Effector memory CD4-positive, alpha-beta T cell (primary cell): ENCODE measurements around the gene SMIM24.

Experiments used
- DNase-seq, 3 donors: peaks; one replicate each; pipeline ENCODE4 v3.0.0-alpha.2; 2020
- H3K27ac ChIP-seq: 2 replicates; pipeline ENCODE4 v1.7.0; 2013; ENCODE audit warnings: mild to moderate bottlenecking, low read length, moderate library complexity; ENCODE audit not compliant: insufficient read depth, poor library complexity, severe bottlenecking
- H3K27me3 ChIP-seq: replicated peaks from 2 replicates; pipeline ENCODE4 v1.7.0; 2013; ENCODE audit warnings: mild to moderate bottlenecking, low read length; ENCODE audit not compliant: insufficient read depth, control insufficient read depth, poor library complexity, severe bottlenecking
- H3K36me3 ChIP-seq: 2 replicates; pipeline ENCODE4 v1.7.0; 2013; ENCODE audit warnings: mild to moderate bottlenecking, low read length, moderate library complexity; ENCODE audit not compliant: control insufficient read depth, insufficient read depth
- H3K4me1 ChIP-seq: 2 replicates; pipeline ENCODE4 v1.7.0; 2013; ENCODE audit warnings: low read length, mild to moderate bottlenecking; ENCODE audit not compliant: control insufficient read depth, insufficient read depth, poor library complexity, severe bottlenecking
- H3K4me3 ChIP-seq: 2 replicates; pipeline ENCODE4 v1.7.0; 2013; ENCODE audit warnings: low read length, low read depth, mild to moderate bottlenecking; ENCODE audit not compliant: insufficient read depth, poor library complexity, severe bottlenecking
- H3K9me3 ChIP-seq: 2 replicates; pipeline ENCODE4 v1.7.0; 2013; ENCODE audit warnings: mild to moderate bottlenecking, low read length, moderate library complexity; ENCODE audit not compliant: control insufficient read depth

The SMIM24 gene

DNA sequence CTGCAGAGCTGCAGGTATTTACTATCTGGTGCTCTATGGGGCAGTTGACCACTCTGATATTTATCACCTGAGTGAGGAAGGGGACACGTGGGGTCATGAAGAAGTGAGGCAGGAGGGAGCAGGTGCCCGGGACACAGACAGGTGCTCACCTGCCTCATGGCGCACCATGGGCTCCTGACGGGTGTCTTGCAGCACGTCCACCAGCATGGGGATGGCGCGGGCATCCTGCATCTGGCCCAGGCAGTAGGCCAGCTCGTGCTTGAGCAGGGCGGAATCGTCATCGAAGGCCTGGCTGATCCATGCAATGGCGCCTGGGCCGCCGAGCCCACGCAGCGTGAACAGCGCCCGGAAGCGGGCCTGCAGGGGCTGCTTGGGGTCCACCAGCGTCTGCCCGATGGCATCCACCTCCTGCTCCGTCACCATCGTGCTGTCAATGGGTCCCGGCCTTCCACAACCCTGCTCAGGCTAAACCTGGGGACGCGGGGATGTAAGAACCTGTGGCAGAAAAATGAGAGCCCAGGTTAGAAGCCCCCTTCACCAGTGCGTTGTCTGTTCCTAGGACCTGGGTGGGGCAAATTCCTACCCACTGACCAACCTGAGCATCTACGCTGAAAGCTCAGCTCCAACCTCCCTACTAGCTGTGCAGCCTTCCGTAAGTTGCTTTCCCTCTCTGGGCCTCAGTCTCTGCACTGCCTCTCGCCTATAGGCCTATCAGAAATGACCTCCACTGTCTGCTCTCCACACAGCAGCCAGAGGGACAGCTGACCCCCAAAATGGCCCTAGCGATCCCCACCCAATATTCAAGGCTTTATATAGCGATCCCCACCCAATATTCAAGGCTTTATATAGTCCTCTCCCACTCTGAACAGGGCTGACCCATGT lies 16.3 kb upstream of the SMIM24 start:
- H3K4me3 ChIP-seq = no peak overlapping the region
- peaks cover 18% of the 10 kb centered on the region for H3K36me3 ChIP-seq
- H3K27ac ChIP-seq = no peak overlapping the region

DNA sequence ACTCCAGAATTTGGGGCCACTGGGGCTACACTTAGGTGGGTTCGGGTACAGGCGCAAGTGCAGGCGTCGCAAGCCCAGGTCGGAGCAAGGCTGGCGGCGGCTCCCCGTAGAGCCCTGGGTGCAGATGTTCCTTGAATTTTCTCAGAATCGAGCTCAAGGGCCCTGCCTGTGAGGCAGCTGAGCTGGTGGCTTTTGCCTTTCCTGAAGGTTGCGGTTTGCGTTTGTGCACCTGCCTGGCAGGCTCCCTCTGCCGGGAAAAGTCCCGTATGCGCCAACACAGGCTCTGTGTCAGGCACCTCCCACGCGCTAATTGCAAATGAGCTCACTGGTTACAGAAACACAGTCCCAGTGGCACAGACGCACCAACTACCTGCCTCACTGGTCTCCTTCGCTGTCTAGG lies 14.2 kb upstream of the SMIM24 start:
- no peaks in the 10 kb centered on the region for H3K27me3 ChIP-seq
- H3K36me3 ChIP-seq = peaks cover 27% of the 10 kb centered on the region
- no peaks in the 10 kb centered on the region for H3K9me3 ChIP-seq
- no peak for DNase-seq
- no peak overlapping the region for H3K4me3 ChIP-seq
- H3K4me1 ChIP-seq = no peaks in the 10 kb centered on the region
- no peak overlapping the region for H3K27ac ChIP-seq

More for the DNA sequence above, 16.3 kb upstream of the SMIM24 start:
- peaks cover 6% of the 10 kb centered on the region for H3K4me1 ChIP-seq
- no peaks in the 10 kb centered on the region for H3K27me3 ChIP-seq
- no peak for DNase-seq
- H3K9me3 ChIP-seq = no peaks in the 10 kb centered on the region

- Histone ChIP-seq H3K9me3 (no peaks in the 10 kb centered on the region), H3K36me3 (peaks cover 27% of the 10 kb centered on the region), H3K4me1 (no peaks in the 10 kb centered on the region), H3K27me3 (no peaks in the 10 kb centered on the region), H3K27ac (no peak overlapping the region), H3K4me3 (no peak overlapping the region)
- no peak for DNase-seq
These were observed 13.7 kb upstream of the SMIM24 start for GRCh38 chr19:3494051-3494450.

- Histone ChIP-seq H3K4me3 (no peak overlapping the region), H3K27ac (no peak overlapping the region), H3K4me1 (no peaks in the 10 kb centered on the region), H3K27me3 (no peaks in the 10 kb centered on the region), H3K36me3 (peaks cover 27% of the 10 kb centered on the region), H3K9me3 (no peaks in the 10 kb centered on the region)
- no peak for DNase-seq
These were observed 13.3 kb upstream of the SMIM24 start for GRCh38 chr19:3493651-3494050.

DNA sequence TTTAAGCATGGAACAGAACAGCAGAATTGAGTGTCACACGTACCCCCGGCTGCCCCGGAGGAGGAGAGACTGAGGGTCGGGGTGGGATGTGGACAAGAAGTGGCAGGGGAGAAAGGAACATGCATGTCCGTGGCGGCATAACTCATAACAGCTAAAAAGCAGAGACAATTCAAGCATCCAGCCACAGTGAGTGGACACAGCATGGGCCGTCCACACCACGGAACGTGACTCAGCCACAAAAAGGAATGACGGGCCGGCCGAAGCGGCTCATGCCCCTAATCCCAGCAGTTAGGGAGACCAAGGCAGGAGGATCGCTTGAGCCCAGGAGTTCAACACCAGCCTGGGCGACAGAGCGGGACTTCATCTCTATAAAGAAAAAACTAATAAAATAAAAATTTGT lies 12.6 kb upstream of the SMIM24 start:
- no peak for DNase-seq
- Histone ChIP-seq H3K27ac (no peak overlapping the region), H3K36me3 (peaks cover 27% of the 10 kb centered on the region), H3K9me3 (no peaks in the 10 kb centered on the region), H3K4me3 (no peak overlapping the region), H3K4me1 (no peaks in the 10 kb centered on the region), H3K27me3 (no peaks in the 10 kb centered on the region)

GRCh38 chr19:3492131-3492839 lies 12.0 kb upstream of the SMIM24 start:
- H3K4me3 ChIP-seq = no peak overlapping the region
- no peaks in the 10 kb centered on the region for H3K4me1 ChIP-seq
- DNase-seq = no peak
- H3K27ac ChIP-seq = no peak overlapping the region
- H3K9me3 ChIP-seq = no peaks in the 10 kb centered on the region
- H3K36me3 ChIP-seq = peaks cover 27% of the 10 kb centered on the region
- H3K27me3 ChIP-seq = no peaks in the 10 kb centered on the region

- Histone ChIP-seq H3K4me1 (no peaks in the 10 kb centered on the region), H3K9me3 (no peaks in the 10 kb centered on the region), H3K27ac (no peak overlapping the region), H3K27me3 (no peaks in the 10 kb centered on the region), H3K36me3 (peaks cover 27% of the 10 kb centered on the region), H3K4me3 (no peak overlapping the region)
- no peak for DNase-seq
These were observed 11.2 kb upstream of the SMIM24 start for GRCh38 chr19:3491396-3492119.

DNA sequence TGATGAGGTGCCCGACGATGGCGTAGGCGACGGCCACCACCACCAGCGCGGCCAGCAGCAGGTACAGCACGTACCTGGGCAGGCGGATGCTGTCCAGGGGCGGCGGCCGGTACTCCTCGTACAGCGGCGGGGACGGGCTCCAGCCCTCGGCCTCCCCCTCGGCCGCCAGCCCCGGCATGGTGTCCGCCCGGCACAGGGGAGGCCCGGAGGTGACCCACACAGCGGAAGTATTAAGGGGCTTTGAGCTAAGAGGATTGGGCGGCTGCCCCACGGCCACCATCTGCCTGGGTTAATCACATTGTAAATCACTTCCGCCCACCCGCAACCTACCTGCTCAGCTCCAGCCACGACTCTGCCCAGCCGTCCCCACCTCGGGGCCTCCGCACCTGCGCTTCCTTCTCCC lies 2.9 kb upstream of the SMIM24 start, which contains the start of gene SMIM44:
Gene SMIM44 (minus strand): TSS at position 216 of the 403 bp plus-strand sequence. CDS start 38 bp downstream, at position 178.
- Histone ChIP-seq H3K4me1 (peaks cover 15% of the 10 kb centered on the region), H3K27me3 (no peaks in the 10 kb centered on the region), H3K9me3 (no peaks in the 10 kb centered on the region), H3K27ac (no peak within 1 kb of the TSS), H3K4me3 (no peak within 1 kb of the TSS), H3K36me3 (no peaks in the 10 kb centered on the region)
- no peak for DNase-seq

GRCh38 chr19:3482507-3483225 lies 2.3 kb upstream of the SMIM24 start:
- Histone ChIP-seq H3K4me1 (peaks cover 15% of the 10 kb centered on the region), H3K9me3 (no peaks in the 10 kb centered on the region), H3K27ac (no peak overlapping the region), H3K4me3 (no peak overlapping the region), H3K36me3 (no peaks in the 10 kb centered on the region), H3K27me3 (no peaks in the 10 kb centered on the region)
- no peak for DNase-seq
